ENCODE measurements around the gene JMJD1C.

GRCh38 chr10:63297941-63298340 lies 167.8 kb downstream of the JMJD1C start:
- TF ChIP-seq POLR2A (IDR thresholded peaks at IDR 0.05) (no peak), CTCF (IDR thresholded peaks at IDR 0.05) (no peak)
